Measurements from ENCODE around the gene CAMTA1.

Gene CAMTA1

DNA sequence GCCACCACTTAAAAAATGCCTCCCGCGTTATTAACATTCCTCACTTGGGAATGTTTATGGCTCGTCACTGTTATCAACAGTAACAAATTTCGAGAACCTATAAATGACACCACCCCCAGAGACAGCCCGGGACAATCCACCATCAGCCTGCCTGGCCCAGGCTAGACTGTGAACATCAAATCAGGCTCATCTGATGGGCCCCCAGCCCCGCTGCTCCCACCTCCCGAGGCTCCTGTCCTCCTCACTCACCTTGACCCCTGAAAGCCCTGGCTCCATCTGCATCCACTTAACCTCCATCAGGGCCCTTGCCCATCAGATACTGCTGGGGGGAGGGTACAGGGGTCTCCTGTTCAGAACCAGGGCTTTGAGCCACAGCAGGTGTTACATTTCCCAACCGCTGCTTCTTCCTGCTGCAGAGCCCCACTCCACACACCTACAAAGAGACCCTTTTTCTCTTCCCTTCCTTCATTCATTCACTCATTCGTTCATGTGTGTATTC lies 829.4 kb downstream of the CAMTA1 start:
- DNase-seq, result no peak

GRCh38 chr1:7615138-7615537 lies 829.9 kb downstream of the CAMTA1 start:
- DNase-seq, result no peak

DNA sequence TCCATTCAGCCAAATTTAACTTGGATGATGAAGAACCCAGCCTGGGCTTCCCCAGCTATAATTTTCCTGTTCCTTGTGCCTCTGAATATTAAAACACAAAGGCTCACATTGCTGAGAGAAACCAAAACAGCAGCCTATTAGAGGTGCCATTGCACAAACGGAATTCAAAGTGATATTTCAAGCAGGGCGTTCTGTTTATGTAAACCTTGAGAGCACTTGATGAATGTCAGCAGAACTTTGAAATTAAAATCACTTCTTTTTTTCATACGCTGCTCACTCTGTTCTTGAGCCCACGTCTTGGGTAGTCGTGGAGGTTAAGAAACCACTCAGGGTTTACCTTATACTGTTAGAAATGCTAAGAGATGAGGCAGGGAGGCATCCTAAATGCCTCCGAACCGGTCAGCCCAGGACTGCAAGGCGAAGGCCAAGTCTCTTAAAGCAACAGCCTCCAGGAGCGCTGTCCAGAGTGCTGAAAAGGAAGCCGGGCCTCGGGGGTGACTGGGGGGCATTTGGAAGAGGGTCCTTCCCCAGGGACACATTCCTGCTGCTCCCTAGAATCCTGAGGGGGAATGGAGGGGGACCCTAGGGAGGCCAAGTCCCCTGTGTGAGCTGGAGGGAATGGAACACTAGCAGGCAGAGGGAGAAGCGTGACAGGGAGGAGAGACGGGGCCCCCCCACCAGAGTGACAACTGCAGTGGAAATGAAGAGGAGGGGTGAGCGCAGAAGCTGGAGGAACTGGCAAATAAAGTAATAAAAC lies 831.0 kb downstream of the CAMTA1 start:
- no peak for DNase-seq

- DNase-seq, result no peak
Measured at GRCh38 chr1:7616953-7617352, 831.7 kb downstream of the CAMTA1 start.

- DNase-seq, result no peak
Measured at GRCh38 chr1:7617826-7618225, 832.6 kb downstream of the CAMTA1 start.

- no peak for DNase-seq
Measured at GRCh38 chr1:7620196-7620595, 834.9 kb downstream of the CAMTA1 start.

DNA sequence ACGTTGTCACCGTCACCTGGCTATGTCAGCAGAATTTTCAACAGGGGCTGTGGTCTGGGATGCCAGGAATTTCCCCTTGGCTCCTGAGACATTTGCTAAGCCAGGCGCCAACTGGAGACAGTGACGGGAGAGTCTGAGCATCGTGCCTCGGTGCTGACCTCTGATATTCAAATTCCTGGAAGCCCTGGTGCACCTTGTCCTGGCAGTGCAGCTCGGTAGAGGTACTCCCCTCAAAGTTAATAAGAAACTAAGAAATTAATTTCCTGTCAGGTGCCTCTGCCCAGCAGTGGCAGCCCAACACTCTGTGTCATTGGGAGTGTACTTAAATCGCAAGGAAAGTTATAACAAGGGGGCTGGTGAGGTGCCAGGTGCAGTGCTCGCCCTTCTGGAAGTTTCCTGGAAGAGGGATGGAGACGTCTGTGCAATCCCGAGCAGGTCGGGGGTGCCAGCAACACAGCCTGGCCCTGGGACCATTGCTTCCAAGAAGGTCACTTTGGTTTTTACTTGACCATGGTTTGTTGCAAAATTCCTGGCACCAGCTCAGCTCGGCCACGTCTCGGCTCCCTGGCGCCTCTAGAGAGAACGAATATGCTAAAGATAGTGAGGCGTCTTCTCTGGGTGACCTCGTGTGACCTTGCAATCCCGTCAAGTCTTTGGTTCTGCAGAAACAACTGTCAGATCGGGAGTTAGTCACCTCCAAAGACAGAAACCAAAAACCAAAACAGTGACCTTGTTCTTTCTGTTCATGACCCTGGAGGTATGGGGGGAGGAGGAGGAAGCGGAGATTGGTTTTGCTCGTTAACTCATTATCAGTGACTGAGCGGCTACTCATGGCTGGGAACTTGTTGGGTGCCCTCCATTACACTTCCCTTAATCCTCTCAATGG lies 836.3 kb downstream of the CAMTA1 start:
- no peak for DNase-seq

- no peak for DNase-seq
Measured at GRCh38 chr1:7623842-7624241, 838.6 kb downstream of the CAMTA1 start.

DNA sequence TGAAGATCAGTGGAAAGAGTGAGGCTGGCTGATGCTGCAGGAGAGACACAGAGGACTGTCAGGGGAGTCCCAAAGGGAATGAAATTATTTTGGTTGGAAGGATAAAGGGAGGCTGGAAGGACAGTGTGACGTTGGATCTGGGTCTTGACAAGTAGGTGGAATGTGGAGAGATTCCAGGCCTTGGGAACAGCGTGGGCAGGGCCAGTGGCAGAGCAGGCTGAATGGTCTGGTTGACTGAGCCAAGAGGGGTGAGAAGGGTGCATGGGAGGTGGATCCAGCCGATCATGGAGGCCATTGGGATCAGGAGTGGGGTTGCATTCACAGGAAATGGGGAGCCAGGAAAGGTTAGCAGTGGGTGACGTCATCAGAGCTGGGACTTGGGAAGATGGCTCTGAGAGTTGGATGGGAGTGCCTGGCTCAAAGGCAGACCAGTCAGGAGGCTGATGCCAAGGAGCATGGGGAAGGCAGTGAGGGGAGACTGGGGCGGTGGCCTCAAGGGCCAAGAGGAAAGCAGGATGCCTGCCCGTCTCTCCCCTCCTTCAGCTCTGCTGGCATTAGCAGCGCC lies 839.6 kb downstream of the CAMTA1 start:
- no peak for DNase-seq

DNA sequence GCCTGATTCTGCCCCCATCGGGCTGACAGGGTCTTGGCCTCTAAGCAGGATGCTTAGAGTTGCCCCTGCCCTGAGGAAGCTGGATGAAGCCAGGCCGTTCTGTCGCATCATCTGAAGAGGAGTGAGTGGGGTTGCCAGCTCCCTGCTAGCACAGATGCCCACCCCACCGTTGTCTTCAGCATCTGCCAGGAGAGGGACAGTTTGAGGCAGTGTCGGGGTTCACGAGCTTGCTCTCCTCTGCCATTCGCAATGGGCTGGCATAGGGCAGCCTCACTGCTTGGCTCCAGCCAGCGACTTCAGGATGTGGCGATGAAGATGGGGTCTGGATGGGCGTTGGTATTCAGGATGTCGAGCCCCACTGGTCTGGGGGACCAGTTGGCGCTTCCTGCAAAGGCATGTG lies 840.1 kb downstream of the CAMTA1 start:
- no peak for DNase-seq

DNA sequence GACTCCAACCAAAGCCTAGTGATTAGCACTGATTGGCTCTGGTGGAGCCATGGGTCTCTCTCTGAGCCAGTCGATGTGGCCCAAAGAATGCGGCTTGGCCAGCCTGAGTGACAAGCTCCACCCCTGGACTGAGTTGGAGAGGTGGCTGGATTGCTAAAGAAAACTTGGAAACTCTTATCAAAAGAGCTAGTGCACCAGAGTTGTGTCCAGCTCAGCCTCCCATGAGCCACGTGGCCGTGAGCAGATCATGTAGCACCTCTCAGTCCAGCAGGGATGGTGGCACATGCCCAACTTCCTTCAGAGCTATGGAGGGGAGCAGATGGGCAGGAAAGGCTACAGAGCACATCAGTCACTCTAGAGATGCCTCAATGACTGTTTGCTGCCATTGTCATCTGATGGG lies 843.0 kb downstream of the CAMTA1 start:
- no peak for DNase-seq

DNA sequence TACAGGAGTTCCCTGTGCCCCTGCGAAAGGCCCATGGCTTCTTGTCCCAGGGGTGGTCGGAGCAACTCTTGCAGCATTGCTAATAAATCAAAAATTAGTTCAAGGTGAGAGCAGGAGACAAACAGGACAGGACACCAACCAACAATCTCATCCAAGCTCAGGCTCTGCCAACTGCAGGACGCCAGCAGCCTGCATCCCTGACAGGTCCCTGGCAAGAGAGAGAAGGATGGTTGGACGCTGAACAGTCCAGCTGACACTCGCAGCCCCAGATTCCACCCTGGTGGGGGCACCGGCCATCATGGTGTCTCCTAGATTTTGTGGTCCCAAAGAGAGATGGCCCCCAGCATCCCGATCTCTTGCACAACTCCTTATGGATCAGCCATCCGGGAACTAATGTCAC lies 843.8 kb downstream of the CAMTA1 start:
- no peak for DNase-seq

GRCh38 chr1:7629465-7630195 lies 844.4 kb downstream of the CAMTA1 start:
- DNase-seq, result no peak

- DNase-seq, result no peak
Measured at GRCh38 chr1:7630378-7630777, 845.1 kb downstream of the CAMTA1 start.

- DNase-seq, result no peak
Measured at GRCh38 chr1:7632176-7632575, 846.9 kb downstream of the CAMTA1 start.

GRCh38 chr1:7632681-7633080 lies 847.4 kb downstream of the CAMTA1 start:
- DNase-seq, result no peak

- DNase-seq, result no peak
Measured at GRCh38 chr1:7633506-7634245, 848.4 kb downstream of the CAMTA1 start.

- DNase-seq, result no peak
Measured at GRCh38 chr1:7634546-7635240, 849.4 kb downstream of the CAMTA1 start.

- no peak for DNase-seq
Measured at GRCh38 chr1:7636795-7637526, 851.7 kb downstream of the CAMTA1 start.

GRCh38 chr1:7638078-7638477 lies 852.8 kb downstream of the CAMTA1 start:
- DNase-seq, result no peak
